Right ventricle myocardium inferior (tissue), 1 donor: ENCODE measurements around the gene PLEKHA7. TPM values are rescaled to one million over a fixed set of nuclear protein-coding genes. Genes with fewer than 3 reads are reported as not detected.
"Not testable (repeated sequence)": the region's sequence is repeated elsewhere in the genome, so short reads cannot be mapped to it uniquely, and the experiment has no call there.

Source experiments
- ATAC-seq: fragments of 200-7000 bp; cut with Tn5 transposase; one replicate; pipeline ENCODE4 v1.9.1; 2020; ENCODE audit warnings: mild to moderate bottlenecking, moderate library complexity
- DNase-seq: peaks from one replicate; pipeline ENCODE4 v3.0.0; 2021; ENCODE audit errors: missing footprints
- intact Hi-C: fragments of 100-400 bp; cut with DNase I; formaldehyde crosslinking; loops from one replicate; pipeline ENCODE4 v1.11.0; 2022
- total RNA-seq: library from RNA; stranded (reverse); fragmentation: NEBNext Ultra II Directional; extraction: Animal tissue kit (Norgen Biotek cat#: 25700); gene quantifications from one replicate; pipeline ENCODE4 v1.2.1, GENCODE V29; 2021
- donor health status: DM: no; HTN: yes; CAD: no; lungs with severe emphysema.

Gene PLEKHA7
- total RNA-seq, 1 donor from 2014 or later = 18.3 TPM

GRCh38 chr11:16897470-16898061, 116.6 kb downstream of the PLEKHA7 start:
- ATAC-seq = no peak

DNA sequence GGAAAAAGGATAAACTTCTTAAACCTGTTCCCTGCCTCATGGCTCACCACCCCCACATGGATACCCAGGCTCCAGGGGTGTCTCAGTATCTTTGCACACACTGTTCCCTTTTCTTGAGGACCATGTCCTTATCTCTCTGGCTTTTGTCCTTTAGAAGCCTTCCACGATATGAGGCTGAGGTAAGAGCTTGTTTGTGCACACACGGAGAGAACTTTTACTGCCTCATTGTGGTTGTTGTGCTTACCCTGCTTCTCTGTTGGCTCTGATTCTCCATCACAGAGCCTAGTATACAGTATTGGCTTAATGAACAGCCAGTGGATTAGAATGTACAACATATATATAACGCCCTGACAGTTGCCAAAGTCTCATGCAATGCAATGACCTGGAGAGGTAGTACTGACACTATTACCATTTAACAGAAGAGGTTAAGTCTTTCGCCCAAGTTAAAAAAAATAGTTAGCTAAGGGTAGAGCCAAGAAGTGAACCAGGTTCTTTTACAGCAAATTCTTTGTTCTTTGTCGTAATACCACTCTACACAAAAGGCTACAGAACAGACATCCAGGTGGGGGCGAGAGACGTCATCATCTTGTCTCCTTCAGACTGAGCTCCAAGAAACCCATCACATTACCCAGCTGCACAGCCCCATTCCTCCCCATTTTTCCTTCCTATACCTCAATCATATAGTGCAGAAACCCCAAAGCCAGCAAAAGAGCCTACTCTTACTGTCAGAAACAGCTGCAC, 117.3 kb downstream of the PLEKHA7 start:
- DNase-seq (no peak), ATAC-seq (peak; percentile 20)
- intact Hi-C loops = no loop called here

More at GRCh38 chr11:16897470-16898061, 116.6 kb downstream of the PLEKHA7 start:
- intact Hi-C loops = no loop called here
- DNase-seq = no peak

- ATAC-seq = no peak
- DNase-seq = no peak
- intact Hi-C loops = no loop called here
Measured at GRCh38 chr11:16895306-16895705, 118.9 kb downstream of the PLEKHA7 start.

DNA sequence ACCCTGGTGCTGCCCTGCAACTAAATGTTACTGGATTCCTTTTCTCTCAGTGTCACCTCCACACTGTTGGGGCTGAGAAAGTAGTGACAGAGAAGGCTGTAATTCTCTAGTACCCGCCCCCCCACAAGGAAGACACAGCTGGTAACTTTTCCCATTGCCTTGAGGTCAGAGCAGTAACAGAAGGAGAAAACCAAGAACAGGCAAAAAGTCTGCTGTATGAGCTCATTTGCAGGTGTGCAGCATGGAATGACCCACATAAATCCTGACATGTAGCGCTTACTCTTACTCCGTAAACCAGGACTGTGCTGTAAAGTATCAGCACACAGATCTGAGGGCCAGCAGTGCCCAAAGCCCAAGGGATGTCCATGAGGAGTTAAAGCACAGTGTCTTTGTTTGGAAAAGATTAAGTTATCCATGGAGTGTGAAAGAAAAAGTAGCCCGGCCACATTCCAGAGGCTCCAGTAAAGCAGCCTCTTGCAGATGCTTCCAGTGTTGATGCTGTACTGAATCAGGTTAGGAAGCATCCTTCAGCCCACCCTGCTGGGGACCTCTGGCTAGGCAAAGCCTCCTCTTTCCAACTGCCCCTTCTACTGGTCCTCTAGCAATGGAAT, 120.7 kb downstream of the PLEKHA7 start:
- intact Hi-C loops = no loop called here
- ATAC-seq = no peak
- DNase-seq = no peak

DNA sequence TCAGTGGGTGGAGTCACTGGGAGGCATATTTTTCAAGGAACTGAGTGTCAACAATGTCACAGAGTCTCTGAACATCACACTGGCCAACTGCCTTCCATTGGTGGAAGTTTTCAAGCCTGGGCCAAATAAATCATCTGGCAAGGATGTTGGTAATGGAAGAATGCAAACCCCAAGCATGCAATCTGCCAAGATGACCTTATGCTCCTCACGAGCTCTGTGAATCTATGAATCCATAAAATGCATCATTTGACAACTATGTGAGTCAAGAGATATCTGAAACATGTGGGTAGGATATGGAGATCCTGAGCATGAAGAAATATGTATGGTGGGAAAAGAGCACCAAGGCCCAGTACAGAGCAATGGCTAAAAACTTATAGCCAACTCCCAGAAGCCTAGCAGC, 122.2 kb downstream of the PLEKHA7 start:
- ATAC-seq (no peak), DNase-seq (no peak)
- intact Hi-C loops = no loop called here

DNA sequence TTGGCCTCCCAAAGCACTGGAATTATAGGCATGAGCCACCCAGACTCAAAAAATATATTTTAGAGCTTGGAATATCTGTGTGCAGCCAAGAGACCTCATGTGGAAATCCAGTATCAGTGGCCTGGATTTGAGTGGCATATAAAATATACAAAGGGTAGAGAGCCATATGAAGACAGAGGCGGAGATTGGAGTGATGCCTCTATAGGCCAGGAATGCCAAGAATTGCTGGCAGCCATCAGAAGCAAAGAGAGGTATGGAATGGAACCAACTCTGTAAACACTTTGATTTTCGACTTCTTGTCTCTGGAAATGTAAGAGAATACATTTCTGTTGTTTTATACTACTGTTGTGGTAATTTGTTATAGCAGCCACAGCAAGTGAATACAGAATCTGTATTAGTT, 123.0 kb downstream of the PLEKHA7 start:
- intact Hi-C loops = no loop called here
- no peak for DNase-seq

DNA sequence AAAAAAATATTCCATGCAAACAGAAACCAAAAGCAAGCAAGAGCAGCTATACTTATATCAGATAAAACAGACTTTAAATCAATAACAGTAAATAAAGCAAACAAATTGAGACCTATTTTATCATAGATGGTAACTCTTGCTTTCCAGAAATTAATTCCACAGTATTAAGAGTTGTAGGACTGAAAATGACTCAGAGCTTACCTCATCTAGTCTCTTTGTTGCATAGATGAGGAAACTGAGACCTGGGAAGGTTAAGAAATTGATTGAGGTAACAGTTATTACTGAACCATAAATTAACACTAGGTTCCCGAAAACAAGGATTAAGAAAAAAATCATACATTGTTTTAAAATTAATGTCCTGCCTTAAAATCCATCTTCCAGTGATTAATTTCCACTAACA, 123.8 kb downstream of the PLEKHA7 start:
- DNase-seq (no peak), ATAC-seq (no peak)
- intact Hi-C loops = no loop called here

More for the DNA sequence above, 123.0 kb downstream of the PLEKHA7 start:
- no peak for ATAC-seq

- intact Hi-C loops = no loop called here
- DNase-seq (no peak), ATAC-seq (no peak)
Measured at GRCh38 chr11:16889905-16890304, 124.3 kb downstream of the PLEKHA7 start.

- ATAC-seq, DNase-seq, intact Hi-C loops: not testable (repeated sequence)
Measured at GRCh38 chr11:16889010-16889409, 125.2 kb downstream of the PLEKHA7 start.

DNA sequence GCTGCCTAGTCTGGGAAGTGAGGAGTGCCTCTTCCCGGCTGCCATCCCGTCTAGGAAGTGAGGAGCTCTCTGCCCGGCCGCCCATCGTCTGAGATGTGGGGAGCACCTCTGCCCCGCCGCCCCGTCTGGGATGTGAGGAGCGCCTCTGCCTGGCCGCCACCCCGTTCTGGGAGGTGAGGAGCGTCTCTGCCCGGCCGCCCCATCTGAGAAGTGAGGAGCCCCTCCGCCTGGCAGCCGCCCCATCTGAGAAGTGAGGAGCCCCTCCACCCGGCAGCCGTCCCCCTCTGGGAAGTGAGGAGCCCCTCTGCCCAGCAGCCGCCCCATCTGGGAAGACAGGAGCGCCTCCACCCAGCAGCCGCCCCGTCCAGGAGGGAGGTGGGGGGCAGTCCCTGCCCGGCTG, 126.3 kb downstream of the PLEKHA7 start:
- DNase-seq, intact Hi-C loops, ATAC-seq: not testable (repeated sequence)

GRCh38 chr11:16883174-16883573, 131.0 kb downstream of the PLEKHA7 start:
- peak; percentile 45 for ATAC-seq
- intact Hi-C loops = no loop called here

GRCh38 chr11:16881766-16882165, 132.4 kb downstream of the PLEKHA7 start:
- ATAC-seq (no peak), DNase-seq (no peak)
- intact Hi-C loops = loop anchor here (1.0 to 2.0 kb wide), 3 partner anchors 25 to 93 kb away; no protein-coding TSS in a partner anchor

More at GRCh38 chr11:16883174-16883573, 131.0 kb downstream of the PLEKHA7 start:
- DNase-seq = no peak

GRCh38 chr11:16881074-16881709, 133.0 kb downstream of the PLEKHA7 start:
- intact Hi-C loops = loop anchor here (1.0 to 2.0 kb wide), 3 partner anchors 24 to 92 kb away; no protein-coding TSS in a partner anchor
- ATAC-seq (peak; percentile 84), DNase-seq (peak; percentile 65)

DNA sequence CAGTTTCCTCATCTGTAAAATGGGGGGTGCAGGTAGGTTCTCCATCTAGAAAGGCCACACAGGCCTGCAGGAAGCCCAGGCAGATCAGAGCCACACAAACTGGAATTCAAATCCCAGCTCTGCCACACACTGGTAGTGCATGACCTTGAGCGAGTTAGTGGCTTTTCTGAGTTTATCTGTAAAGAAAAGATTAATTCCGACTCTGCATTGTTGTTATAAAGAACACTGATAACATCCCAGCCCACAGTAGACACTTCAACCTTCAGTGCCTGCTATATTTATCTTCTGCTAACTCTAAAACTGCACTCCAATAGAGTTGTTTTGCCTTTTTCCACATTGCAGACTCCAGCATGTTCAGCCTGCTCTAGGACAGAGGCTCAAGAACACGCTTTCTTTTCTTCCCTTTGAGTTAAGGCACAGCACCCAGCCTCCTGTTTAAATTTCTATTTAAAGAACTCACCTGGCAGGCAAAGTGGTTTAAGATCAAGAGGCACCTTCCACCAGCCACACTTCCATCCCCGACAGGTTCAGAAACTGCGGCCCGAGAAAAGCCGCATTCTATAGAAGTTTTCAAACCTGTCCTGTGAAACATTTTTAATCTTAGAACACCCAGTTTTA, 133.9 kb downstream of the PLEKHA7 start:
- peak; percentile 30 for ATAC-seq
- no peak for DNase-seq
- intact Hi-C loops = loop anchor here (2.0 kb wide), 2 partner anchors 23 to 91 kb away; no protein-coding TSS in a partner anchor

- DNase-seq = no peak
- no peak for ATAC-seq
- intact Hi-C loops = loop anchor here (2.0 kb wide), 2 partner anchors 23 to 91 kb away; no protein-coding TSS in a partner anchor
Measured at GRCh38 chr11:16879690-16880089, 134.5 kb downstream of the PLEKHA7 start.

DNA sequence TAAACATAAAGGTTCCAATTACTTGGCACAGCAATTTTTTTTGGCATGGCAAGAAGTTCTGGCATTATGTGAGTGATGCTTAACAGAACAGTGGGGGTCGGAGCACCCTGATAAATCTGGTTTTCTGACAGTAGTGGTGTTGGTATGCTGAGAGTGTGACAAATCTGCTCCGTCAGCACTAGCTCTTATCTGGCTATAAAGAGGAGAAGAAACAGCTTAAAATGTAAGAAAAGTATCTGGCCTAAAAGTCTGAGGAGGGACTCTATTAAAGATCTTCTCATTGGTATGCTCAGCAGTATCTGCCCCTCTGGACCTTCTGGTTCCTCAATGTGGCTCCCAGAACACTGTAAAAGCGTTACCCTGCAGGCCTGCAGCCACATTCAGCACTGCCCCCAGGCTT, 137.4 kb downstream of the PLEKHA7 start:
- DNase-seq = no peak
- intact Hi-C loops = no loop called here
- ATAC-seq = no peak

DNA sequence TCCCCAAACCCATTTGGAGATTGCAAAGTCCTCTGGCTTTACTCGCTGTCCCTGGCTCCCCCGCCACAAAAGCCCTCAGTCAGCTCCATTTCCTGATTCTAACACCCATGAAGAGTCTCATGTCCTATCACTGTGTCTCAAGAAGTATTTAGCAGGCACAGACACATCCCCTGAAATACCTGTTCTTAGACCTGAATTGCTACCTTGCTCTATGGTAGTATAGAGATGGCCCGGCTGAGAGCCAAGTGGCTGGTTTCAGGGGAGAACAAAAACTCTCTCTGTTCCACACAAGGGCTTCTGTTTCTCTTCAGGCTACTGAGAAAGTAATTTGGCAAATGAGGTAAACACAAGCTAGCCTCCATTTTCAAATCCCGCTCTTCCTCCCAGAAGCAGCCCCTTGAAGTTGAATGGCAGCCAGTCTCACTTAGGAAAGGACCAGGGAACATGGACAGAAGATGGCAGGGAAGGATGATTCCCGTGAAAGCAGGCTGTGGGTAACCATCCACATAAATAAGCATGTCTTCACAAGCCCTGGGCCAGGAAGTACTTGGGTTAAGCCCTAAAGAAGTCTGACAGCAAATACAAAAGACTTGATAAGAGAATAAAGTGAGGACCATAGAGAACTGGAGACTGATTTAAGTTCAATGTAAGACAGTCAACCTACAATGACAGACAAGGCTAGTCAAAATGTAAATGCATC, 138.0 kb downstream of the PLEKHA7 start:
- ATAC-seq (no peak), DNase-seq (no peak)
- intact Hi-C loops = no loop called here

DNA sequence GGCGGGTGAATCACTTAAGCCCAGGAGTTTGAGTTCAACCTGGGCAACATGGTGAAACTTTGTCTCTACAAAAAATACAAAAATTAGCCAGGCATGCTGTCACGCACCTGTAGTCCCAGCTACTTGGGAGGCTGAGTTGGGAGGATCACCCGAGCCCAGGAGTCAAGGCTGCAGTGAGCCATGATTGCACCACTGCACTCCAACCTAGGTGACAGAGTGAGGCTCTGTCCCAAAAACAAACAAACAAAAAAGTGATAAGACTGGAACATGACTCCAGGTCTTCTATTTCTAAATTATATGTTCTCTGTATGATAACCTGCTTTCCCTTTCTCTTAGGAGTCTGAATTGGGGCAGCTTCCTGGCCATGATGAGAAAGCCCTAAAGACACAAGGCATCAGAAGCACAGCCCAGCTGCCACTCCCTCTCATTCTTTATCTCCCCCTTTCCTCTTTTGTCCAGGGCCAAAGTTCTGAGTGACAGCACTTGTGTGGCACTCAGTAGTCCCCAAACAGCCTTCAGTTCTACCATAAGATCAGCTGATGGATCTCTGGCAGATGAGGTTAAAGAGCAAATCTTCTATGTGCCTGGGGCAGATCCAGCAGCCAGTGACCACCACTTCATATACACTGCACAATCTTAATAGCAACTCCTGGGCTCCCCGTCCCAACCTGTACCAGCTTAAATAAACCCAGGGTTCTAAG, 139.8 kb downstream of the PLEKHA7 start:
- intact Hi-C loops = no loop called here
- DNase-seq (no peak), ATAC-seq (no peak)
